SK-N-SH (cell line): ENCODE data around the gene TLR4. TPM values are rescaled to one million over a fixed set of nuclear protein-coding genes. Genes with fewer than 3 reads are reported as not detected.

Experiments used
- CTCF ChIA-PET: fragments of 300-600, 350-600 bp; formaldehyde crosslinking; extraction: SDS; loops from one replicate; lab custom pipeline; 2021; lab: Yijun Ruan, JAX
- POLR2A ChIA-PET: fragments of 350-600 bp; sonication (Branson Sonifier 250); formaldehyde crosslinking; extraction: SDS; loops from one replicate; lab custom pipeline; 2020; ENCODE audit warnings: antibody characterized with exemption, inconsistent platforms; lab: Yijun Ruan, JAX
- DNase-seq: peaks from one replicate; pipeline ENCODE4 v3.0.0; 2012
- H2AFZ ChIP-seq: fragments of 200-600 bp; sonication (generic); 2 replicates; pipeline ENCODE4 v1.8.1; 2016; ENCODE audit warnings: antibody characterized with exemption, mild to moderate bottlenecking, low read depth
- H3F3A ChIP-seq: fragments of 200-600 bp; sonication (generic); replicated peaks from 2 replicates; pipeline ENCODE3; 2016; ENCODE audit warnings: antibody characterized with exemption, mild to moderate bottlenecking; ENCODE audit not compliant: insufficient read depth
- H3K27ac ChIP-seq, 2 experiments: fragments of 200-500 bp in 1 of 2; fragments of 200-600 bp in 1 of 2; sonication (Bioruptor generic) in 1 of 2; sonication (generic), shearing (Covaris generic) in 1 of 2; 2 replicates each; pipeline versions ENCODE4 v1.5.1 to v1.6.1; 2014 to 2016; ENCODE audit warnings: low read depth in 2 of 2, inconsistent platforms in 1 of 2, low read length in 1 of 2, mild to moderate bottlenecking in 1 of 2, mixed read lengths in 1 of 2
- H3K27me3 ChIP-seq: fragments of 200-600 bp; sonication (generic), shearing (Covaris generic); 2 replicates; pipeline ENCODE4 v1.6.1; 2016; ENCODE audit warnings: mixed run types; ENCODE audit not compliant: insufficient read depth
- H3K36me3 ChIP-seq, 2 experiments: fragments of 200-500 bp in 1 of 2; fragments of 200-600 bp in 1 of 2; sonication (Bioruptor generic) in 1 of 2; sonication (generic) in 1 of 2; replicated peaks in 1 of 2; 2 replicates each; pipeline versions ENCODE3 to v1.5.1; 2014 to 2016; ENCODE audit warnings: low read length in 1 of 2, mild to moderate bottlenecking in 1 of 2; ENCODE audit not compliant: insufficient read depth in 2 of 2, control insufficient read depth in 1 of 2
- H3K4me1 ChIP-seq, 2 experiments: fragments of 200-500 bp in 1 of 2; fragments of 200-600 bp in 1 of 2; sonication (Bioruptor generic) in 1 of 2; sonication (generic), shearing (Covaris generic) in 1 of 2; 2 replicates each; pipeline versions ENCODE4 v1.5.1 to v1.6.1; 2014 to 2016; ENCODE audit warnings: low read depth in 1 of 2, low read length in 1 of 2, mixed run types in 1 of 2; ENCODE audit not compliant: insufficient read depth in 2 of 2, control insufficient read depth in 1 of 2
- H3K4me2 ChIP-seq: fragments of 200-600 bp; sonication (generic), shearing (Covaris generic); 2 replicates; pipeline ENCODE4 v1.6.1; 2017; ENCODE audit warnings: mixed run types
- H3K4me3 ChIP-seq, 2 experiments: fragments of 200-500 bp in 1 of 2; fragments of 200-600 bp in 1 of 2; sonication (Bioruptor generic) in 1 of 2; sonication (generic), shearing (Covaris generic) in 1 of 2; 2 replicates each; pipeline versions ENCODE4 v1.5.1 to v1.8.1; 2014 to 2016; ENCODE audit warnings: low read depth in 2 of 2, inconsistent platforms in 1 of 2, low read length in 1 of 2, mild to moderate bottlenecking in 1 of 2, mixed read lengths in 1 of 2, moderate library complexity in 1 of 2
- H3K79me2 ChIP-seq: fragments of 200-600 bp; sonication (generic); 2 replicates; pipeline ENCODE4 v1.8.1; 2017; ENCODE audit warnings: mild to moderate bottlenecking; ENCODE audit not compliant: insufficient read depth
- H3K9ac ChIP-seq: fragments of 200-600 bp; sonication (generic); 2 replicates; pipeline ENCODE4 v1.6.1; 2017; ENCODE audit warnings: mixed run types
- H3K9me2 ChIP-seq: fragments of 200-600 bp; sonication (generic); 2 replicates; pipeline ENCODE4 v1.6.1; 2017; ENCODE audit warnings: mixed run types
- H3K9me3 ChIP-seq: fragments of 200-600 bp; sonication (generic); 2 replicates; pipeline ENCODE4 v1.6.1; 2017; ENCODE audit warnings: mixed run types, mild to moderate bottlenecking, moderate library complexity
- H4K20me1 ChIP-seq: fragments of 200-600 bp; sonication (generic); 2 replicates; pipeline ENCODE4 v1.6.1; 2017; ENCODE audit warnings: mild to moderate bottlenecking, mixed run types; ENCODE audit not compliant: insufficient read depth
- CHD2 ChIP-seq: fragments of 150-350 bp; IDR thresholded peaks from 2 replicates; pipeline ENCODE4 v1.6.1; 2018; ENCODE audit warnings: low read length; ENCODE audit not compliant: partially characterized antibody
- ELF1 ChIP-seq: IDR thresholded peaks from 2 replicates; pipeline ENCODE4 v1.4.0; 2012
- FOSL2 ChIP-seq: IDR thresholded peaks from 2 replicates; pipeline ENCODE4 v1.4.0; 2012; ENCODE audit warnings: low read depth, mild to moderate bottlenecking, moderate library complexity, borderline replicate concordance
- FOXM1 ChIP-seq: IDR thresholded peaks from 2 replicates; pipeline ENCODE4 v1.4.0; 2012; ENCODE audit warnings: low read depth, mild to moderate bottlenecking
- GATA2 ChIP-seq: sonication (generic); formaldehyde crosslinking; IDR thresholded peaks from 2 replicates; pipeline ENCODE4 v1.5.0; 2020; ENCODE audit warnings: mild to moderate bottlenecking, missing genetic modification reagents
- JUND ChIP-seq: IDR thresholded peaks from 2 replicates; pipeline ENCODE4 v1.4.0; 2012
- MEF2A ChIP-seq: IDR thresholded peaks from 2 replicates; pipeline ENCODE4 v1.4.0; 2012; ENCODE audit warnings: low read depth, borderline replicate concordance
- POLR2AphosphoS5 ChIP-seq: IDR thresholded peaks from 2 replicates; pipeline ENCODE4 v1.6.1; 2012; ENCODE audit warnings: low read depth, low read length
- RAD21 ChIP-seq: IDR thresholded peaks from 2 replicates; pipeline ENCODE4 v1.6.1; 2012; ENCODE audit warnings: mild to moderate bottlenecking, low read length
- RCOR1 ChIP-seq: fragments of 150-350 bp; IDR thresholded peaks from 2 replicates; pipeline ENCODE4 v1.6.1; 2017; ENCODE audit warnings: antibody characterized with exemption, low read length
- TCF12 ChIP-seq: IDR thresholded peaks from 2 replicates; pipeline ENCODE4 v1.4.0; 2012
- USF1 ChIP-seq: IDR thresholded peaks from 2 replicates; pipeline ENCODE4 v1.4.0; 2012; ENCODE audit warnings: low read depth, borderline replicate concordance
- USF2 ChIP-seq: fragments of 150-350 bp; IDR thresholded peaks from 2 replicates; pipeline ENCODE4 v1.6.1; 2017; ENCODE audit warnings: antibody characterized with exemption, low read length, low read depth, borderline replicate concordance
- WGBS: methylation state at CpG from one replicate; pipeline ENCODE4 v1.1.6; 2017; ENCODE audit warnings: low lambda C conversion rate; 5-methylcytosine and 5-hydroxymethylcytosine counted together
- polyA plus RNA-seq, 3 experiments: library from polyadenylated mRNA; depleted of rRNA; stranded (reverse); fragments of >200 nt; gene quantifications; 2 replicates each; pipeline ENCODE4 v1.2.3, GENCODE V29; 2012
- TF ChIP-seq, protein P1 (sequence below): IDR thresholded peaks from 2 replicates; pipeline ENCODE4 v1.4.0; 2012; ENCODE audit warnings: low read depth
- TF ChIP-seq, protein P2 (sequence below): fragments of 150-350 bp; IDR thresholded peaks from 2 replicates; pipeline ENCODE4 v1.6.1; 2016; ENCODE audit warnings: mild to moderate bottlenecking, low read depth, low read length
- TF ChIP-seq, protein P3 (sequence below): IDR thresholded peaks from 2 replicates; pipeline ENCODE4 v1.4.0; 2012; ENCODE audit warnings: low read depth, borderline replicate concordance

TLR4 gene
- polyA plus RNA-seq, 1 of the 3 experiments (the other 2 are of a cell fraction), result 0.85 TPM

DNA sequence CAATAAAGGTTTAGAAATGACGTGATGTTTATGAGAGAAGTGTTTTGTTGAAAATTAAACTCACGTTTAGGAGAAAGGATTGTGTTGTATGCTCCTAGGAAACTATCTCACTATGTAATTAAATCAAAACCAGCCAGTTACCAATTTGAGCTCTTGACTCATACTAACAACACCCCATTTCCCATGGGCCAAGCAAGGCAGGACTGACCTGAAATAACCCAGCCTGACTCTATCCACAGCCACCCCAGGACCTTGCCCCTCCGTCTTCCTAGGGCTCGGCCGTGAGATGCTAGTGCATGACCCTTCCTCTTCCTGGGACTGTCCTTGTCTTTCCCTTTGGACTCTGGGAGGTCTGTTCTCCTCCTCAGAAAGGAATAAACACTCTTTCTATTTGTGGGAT lies 16.4 kb downstream of the TLR4 start:
- TF ChIP-seq, protein P1, sequence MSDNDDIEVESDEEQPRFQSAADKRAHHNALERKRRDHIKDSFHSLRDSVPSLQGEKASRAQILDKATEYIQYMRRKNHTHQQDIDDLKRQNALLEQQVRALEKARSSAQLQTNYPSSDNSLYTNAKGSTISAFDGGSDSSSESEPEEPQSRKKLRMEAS, result no peak
- no peak for TF ChIP-seq MEF2A
- TF ChIP-seq FOXM1, result no peak
- no peak for TF ChIP-seq RCOR1
- no peak for TF ChIP-seq POLR2AphosphoS5
- no peak for TF ChIP-seq FOSL2
- no peak for TF ChIP-seq GATA2
- TF ChIP-seq, protein P2, sequence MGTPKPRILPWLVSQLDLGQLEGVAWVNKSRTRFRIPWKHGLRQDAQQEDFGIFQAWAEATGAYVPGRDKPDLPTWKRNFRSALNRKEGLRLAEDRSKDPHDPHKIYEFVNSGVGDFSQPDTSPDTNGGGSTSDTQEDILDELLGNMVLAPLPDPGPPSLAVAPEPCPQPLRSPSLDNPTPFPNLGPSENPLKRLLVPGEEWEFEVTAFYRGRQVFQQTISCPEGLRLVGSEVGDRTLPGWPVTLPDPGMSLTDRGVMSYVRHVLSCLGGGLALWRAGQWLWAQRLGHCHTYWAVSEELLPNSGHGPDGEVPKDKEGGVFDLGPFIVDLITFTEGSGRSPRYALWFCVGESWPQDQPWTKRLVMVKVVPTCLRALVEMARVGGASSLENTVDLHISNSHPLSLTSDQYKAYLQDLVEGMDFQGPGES, result no peak
- no peak for TF ChIP-seq RAD21
- no peak for TF ChIP-seq JUND
- TF ChIP-seq USF1, result no peak
- no peak for TF ChIP-seq CHD2
- no peak for TF ChIP-seq USF2
- TF ChIP-seq TCF12, result no peak
- TF ChIP-seq, protein P3, sequence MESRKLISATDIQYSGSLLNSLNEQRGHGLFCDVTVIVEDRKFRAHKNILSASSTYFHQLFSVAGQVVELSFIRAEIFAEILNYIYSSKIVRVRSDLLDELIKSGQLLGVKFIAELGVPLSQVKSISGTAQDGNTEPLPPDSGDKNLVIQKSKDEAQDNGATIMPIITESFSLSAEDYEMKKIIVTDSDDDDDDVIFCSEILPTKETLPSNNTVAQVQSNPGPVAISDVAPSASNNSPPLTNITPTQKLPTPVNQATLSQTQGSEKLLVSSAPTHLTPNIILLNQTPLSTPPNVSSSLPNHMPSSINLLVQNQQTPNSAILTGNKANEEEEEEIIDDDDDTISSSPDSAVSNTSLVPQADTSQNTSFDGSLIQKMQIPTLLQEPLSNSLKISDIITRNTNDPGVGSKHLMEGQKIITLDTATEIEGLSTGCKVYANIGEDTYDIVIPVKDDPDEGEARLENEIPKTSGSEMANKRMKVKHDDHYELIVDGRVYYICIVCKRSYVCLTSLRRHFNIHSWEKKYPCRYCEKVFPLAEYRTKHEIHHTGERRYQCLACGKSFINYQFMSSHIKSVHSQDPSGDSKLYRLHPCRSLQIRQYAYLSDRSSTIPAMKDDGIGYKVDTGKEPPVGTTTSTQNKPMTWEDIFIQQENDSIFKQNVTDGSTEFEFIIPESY, result no peak
- TF ChIP-seq ELF1, result no peak
- no peak overlapping the region for H3K4me3 ChIP-seq
- no peaks in the 10 kb centered on the region for H4K20me1 ChIP-seq
- no peaks in the 10 kb centered on the region for H3K27me3 ChIP-seq
- ChIA-PET POLR2A (no interaction called here), CTCF (no interaction called here)
- H3K36me3 ChIP-seq, result peaks cover 0 to 5% of the 10 kb centered on the region in 2 experiments
- peak overlapping the region; percentile 55; the same call in 1 of the 2 replicates for H3K4me2 ChIP-seq
- 35% methylated on average over 5 of the region's 5 CpGs for WGBS
- no peak for DNase-seq
- H3K79me2 ChIP-seq, result no peaks in the 10 kb centered on the region
- H3F3A ChIP-seq, result peaks cover 2% of the 10 kb centered on the region
- H3K9ac ChIP-seq, result peak overlapping the region; percentile 31; the same call in 1 of the 2 replicates
- no peak overlapping the region for H2AFZ ChIP-seq
- no peaks in the 10 kb centered on the region for H3K9me3 ChIP-seq
- H3K4me1 ChIP-seq, result peaks cover 5 to 24% of the 10 kb centered on the region in 2 experiments; a peak in 3 of 4 replicates
- peak overlapping the region; percentile 53 to 82; a peak in 3 of 4 replicates for H3K27ac ChIP-seq
- H3K9me2 ChIP-seq, result no peaks in the 10 kb centered on the region
